NT2/D1 (cell line): ENCODE measurements around the gene BRIP1.

Source experiments
- SUZ12 ChIP-seq: IDR thresholded peaks from 2 replicates; pipeline ENCODE4 v1.6.1; 2011; ENCODE audit not compliant: insufficient read length, insufficient read depth; ENCODE audit errors: extremely low read depth
- YY1 ChIP-seq: IDR thresholded peaks from 2 replicates; pipeline ENCODE4 v1.6.1; 2011; ENCODE audit not compliant: insufficient read length, insufficient read depth
- ZNF274 ChIP-seq: IDR thresholded peaks from 2 replicates; pipeline ENCODE4 v1.6.1; 2011; ENCODE audit warnings: mild to moderate bottlenecking, low read depth, low read length

DNA sequence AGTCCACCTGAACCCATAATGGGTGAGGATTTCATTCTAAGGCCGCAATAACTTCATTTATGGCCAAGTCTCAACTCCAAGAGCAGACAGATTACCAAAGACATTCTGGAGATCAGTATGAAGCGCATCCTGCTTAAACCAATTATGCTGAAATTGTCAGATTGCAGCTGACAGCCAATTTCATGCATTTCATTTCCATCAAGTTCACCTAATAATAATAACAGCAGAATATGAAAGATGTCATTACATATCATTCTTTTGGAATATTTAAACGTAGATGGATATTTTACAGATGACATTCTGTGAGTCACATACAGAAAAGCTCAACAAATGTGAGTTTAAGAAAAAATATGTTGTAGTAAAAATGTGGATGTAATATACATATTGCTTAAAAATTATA is 217.4 kb downstream of the BRIP1 start:
- TF ChIP-seq YY1 (no peak), ZNF274 (no peak), SUZ12 (no peak)
